Bronchial epithelial cell (primary cell): ENCODE results near the gene NPIPA7. TPM values are rescaled to one million over a fixed set of nuclear protein-coding genes. Genes with fewer than 3 reads are reported as not detected.

ENCODE experiments used
- total RNA-seq: library from RNA; depleted of rRNA; stranded (reverse); fragments of >200 nt; gene quantifications from 2 replicates; pipeline ENCODE4 v1.2.1, GENCODE V29; 2014

Gene NPIPA7
- total RNA-seq, 1 donor from 2014 or later: 1.3 TPM

Other genes starting within 250 kb of the NPIPA7 start
- gene ABCC6, start 155.6 kb upstream of the NPIPA7 start, total RNA-seq: under 0.01 TPM in 1 of 2 replicates, not detected in the other
- 27.1 and 31.1 TPM in 2 replicates for gene NOMO3, start 146.6 kb upstream of the NPIPA7 start, total RNA-seq